GM12872 (cell line): ENCODE measurements around the gene ACKR3.

Experiments used
- TF ChIP-seq, protein P1 (sequence below): IDR thresholded peaks from 3 replicates; pipeline ENCODE4 v1.5.1; 2011; ENCODE audit warnings: low read depth, mild to moderate bottlenecking, low read length, moderate library complexity; ENCODE audit not compliant: insufficient read depth

Gene ACKR3

GRCh38 chr2:236572482-236572881, 2.9 kb downstream of the ACKR3 start:
- TF ChIP-seq, protein P1, sequence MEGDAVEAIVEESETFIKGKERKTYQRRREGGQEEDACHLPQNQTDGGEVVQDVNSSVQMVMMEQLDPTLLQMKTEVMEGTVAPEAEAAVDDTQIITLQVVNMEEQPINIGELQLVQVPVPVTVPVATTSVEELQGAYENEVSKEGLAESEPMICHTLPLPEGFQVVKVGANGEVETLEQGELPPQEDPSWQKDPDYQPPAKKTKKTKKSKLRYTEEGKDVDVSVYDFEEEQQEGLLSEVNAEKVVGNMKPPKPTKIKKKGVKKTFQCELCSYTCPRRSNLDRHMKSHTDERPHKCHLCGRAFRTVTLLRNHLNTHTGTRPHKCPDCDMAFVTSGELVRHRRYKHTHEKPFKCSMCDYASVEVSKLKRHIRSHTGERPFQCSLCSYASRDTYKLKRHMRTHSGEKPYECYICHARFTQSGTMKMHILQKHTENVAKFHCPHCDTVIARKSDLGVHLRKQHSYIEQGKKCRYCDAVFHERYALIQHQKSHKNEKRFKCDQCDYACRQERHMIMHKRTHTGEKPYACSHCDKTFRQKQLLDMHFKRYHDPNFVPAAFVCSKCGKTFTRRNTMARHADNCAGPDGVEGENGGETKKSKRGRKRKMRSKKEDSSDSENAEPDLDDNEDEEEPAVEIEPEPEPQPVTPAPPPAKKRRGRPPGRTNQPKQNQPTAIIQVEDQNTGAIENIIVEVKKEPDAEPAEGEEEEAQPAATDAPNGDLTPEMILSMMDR = no peak

GRCh38 chr2:236573066-236573929, 3.7 kb downstream of the ACKR3 start:
- TF ChIP-seq, protein P1 = no peak

- TF ChIP-seq, protein P1 = no peak
These were observed 4.4 kb downstream of the ACKR3 start for GRCh38 chr2:236574000-236574399.

GRCh38 chr2:236574424-236575145, 5.0 kb downstream of the ACKR3 start:
- TF ChIP-seq, protein P1 = no peak

DNA sequence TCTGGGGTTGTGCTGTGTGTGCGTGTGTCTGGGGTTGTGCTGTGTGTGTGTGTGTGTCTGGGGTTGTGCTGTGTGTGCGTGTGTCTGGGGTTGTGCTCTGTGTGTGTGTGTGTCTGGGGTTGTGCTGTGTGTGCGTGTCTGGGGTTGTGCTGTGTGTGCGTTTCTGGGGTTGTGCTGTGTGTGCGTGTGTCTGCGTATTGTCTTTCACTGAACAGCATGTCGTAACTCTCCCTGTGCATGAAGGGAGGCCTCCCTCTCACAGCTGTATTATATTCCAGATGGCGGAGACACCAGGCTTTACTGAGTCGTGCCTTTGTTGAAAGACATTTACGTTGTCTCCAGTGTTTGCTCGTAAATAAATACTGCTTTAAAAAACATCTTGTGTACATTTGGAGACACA, 5.9 kb downstream of the ACKR3 start:
- TF ChIP-seq, protein P1 = no peak

GRCh38 chr2:236576087-236576486, 6.5 kb downstream of the ACKR3 start:
- TF ChIP-seq, protein P1 = no peak

DNA sequence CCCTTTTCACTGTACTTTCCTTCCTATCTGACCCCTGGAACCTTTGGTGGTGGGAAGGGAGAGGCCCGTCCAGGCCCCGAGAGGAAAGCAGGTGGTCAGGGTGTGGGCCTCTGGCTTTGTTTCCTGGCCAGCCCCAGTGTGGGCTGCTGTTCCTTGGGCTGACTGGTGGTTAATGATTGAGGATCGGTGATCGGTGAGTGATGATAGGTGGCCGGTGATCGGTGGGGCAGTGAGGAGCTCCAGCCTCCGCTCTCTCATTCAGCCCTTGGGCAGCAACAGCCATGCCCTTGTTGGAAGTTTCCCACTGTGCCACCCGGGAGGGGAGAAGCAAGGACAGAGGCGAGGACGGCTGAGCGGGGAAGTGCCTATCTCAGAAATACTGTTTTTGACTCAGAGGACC, 7.3 kb downstream of the ACKR3 start:
- TF ChIP-seq, protein P1 = no peak
